HG03095 (cell line): ENCODE measurements around the gene PPP1R3F.
"Not testable (repeated sequence)": the region's sequence is repeated elsewhere in the genome, so short reads cannot be mapped to it uniquely, and the experiment has no call there.

Experiments
- ATAC-seq: cut with Tn5 transposase; IDR thresholded peaks from one replicate; pipeline ENCODE4 v1.9.1; 2021; ENCODE audit warnings: moderate library complexity; ENCODE audit not compliant: unreplicated experiment

Gene PPP1R3F

DNA sequence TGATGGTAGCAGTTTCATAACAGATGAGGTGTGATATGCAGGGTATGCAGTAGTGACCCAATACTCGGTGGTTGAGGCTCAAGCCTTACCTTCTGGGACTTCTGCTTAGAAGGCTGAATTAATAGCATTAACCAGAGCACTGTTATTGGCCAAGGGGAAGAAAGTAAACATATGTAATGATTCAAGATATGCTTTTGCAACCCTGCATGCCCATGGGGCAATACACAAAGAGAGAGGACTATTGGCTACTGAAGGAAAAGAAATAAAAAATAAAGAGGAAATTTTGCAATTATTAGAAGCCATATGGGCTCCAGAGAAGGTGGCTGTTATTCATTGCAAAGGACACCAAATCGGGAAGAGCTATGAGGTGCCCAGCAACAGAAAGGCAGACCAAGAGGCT lies 42.6 kb downstream of the PPP1R3F start:
- no peak for ATAC-seq

DNA sequence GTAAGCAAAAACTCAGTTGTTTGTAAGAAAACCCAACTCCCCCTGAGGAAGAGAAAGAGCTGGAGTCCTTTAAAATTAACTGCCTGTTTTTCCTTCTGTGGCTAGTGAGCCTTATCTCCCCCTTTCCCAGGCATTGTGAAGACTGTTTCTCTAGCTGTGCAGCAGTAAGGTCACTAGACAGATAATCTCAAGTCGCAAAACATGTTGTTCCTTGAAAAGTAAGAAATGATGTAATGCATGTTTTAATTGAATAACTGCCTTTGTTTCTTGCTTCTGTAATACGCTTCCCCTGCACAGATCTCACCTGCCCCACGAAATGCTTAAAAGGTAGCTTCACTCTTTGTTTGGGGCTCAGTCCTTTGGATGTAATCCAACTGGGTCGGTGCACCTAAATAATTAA lies 46.5 kb downstream of the PPP1R3F start:
- ATAC-seq, result no peak

DNA sequence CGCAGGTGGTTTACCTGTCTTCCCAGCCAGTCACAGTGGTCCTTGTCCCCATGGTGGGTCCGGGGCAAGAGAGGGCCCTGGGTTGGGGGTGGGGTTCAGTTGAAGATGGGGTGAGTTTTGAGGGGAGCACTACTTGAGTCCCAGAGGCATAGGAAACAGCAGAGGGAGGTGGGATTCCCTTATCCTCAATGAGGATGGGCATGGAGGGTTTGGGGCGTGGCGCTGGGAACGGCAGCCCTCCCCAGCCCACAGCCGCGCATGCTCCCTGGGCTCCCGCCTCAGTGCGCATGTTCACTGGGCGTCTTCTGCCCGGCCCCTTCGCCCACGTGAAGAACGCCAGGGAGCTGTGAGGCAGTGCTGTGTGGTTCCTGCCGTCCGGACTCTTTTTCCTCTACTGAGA lies 52.1 kb downstream of the PPP1R3F start, which contains the start of gene GAGE12J:
Gene GAGE12J, plus strand, starts transcription at position 301 of the 400 bp plus-strand sequence. CDS start 1,157 bp downstream, outside the sequence.
- ATAC-seq, result not testable (repeated sequence)

DNA sequence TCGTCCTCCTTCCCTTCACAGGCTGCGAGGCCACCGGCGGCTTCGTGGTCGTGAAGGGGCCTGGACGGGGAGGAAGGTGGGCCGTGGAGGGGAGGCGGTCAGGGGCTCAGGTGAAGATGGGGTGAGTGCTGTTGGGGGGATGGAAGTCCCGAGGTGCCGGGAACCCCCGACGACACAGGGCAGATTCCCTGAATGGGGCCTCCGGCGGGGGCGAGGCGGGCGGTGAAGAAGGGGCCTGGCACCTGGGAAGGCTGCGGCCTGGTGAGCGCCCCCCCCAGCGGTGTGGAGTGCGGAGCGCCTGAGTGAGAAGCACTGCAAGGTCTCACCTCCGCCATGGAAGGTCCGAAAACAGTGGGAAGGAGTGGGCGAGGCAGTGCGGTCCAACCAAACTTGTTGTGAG lies 52.7 kb downstream of the PPP1R3F start:
- not testable (repeated sequence) for ATAC-seq

DNA sequence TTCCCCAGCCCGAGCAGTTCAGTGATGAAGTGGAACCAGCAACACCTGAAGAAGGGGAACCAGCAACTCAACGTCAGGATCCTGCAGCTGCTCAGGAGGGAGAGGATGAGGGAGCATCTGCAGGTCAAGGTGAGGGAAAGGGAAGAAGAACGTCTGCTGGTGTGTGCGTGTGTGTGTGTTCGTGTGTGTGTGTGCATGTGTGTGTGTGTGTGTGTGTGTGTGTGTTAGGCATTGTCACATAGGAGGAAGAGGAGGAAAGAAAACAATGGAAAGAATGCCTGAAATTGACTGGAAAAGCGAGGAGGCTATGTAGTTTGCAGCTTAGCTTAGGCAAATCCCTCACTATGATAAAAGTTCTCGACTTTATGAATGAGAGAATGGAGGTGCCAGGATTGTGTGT lies 54.1 kb downstream of the PPP1R3F start:
- ATAC-seq, result not testable (repeated sequence)

DNA sequence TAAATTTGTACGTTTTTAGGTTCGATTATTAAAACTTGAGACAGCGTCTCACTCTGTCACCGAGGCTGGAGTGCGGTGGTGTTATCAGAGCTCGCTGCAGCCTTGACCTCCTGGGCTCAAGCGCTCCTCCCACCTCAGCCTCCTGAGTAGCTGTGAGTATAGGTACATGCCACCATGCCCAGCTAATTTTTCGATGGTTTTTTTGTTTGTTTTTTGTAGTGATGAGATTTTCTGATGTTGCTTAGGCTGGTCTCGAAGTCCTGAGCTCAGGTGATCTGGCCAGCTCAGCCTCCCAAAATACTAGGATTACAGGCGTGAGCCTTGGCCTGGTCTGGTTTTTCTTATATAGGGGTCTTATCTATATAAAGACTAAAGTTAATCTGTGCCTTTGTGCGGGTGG lies 60.8 kb downstream of the PPP1R3F start:
- ATAC-seq, result not testable (repeated sequence)

DNA sequence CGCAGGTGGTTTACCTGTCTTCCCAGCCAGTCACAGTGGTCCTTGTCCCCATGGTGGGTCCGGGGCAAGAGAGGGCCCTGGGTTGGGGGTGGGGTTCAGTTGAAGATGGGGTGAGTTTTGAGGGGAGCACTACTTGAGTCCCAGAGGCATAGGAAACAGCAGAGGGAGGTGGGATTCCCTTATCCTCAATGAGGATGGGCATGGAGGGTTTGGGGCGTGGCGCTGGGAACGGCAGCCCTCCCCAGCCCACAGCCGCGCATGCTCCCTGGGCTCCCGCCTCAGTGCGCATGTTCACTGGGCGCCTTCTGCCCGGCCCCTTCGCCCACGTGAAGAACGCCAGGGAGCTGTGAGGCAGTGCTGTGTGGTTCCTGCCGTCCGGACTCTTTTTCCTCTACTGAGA lies 61.7 kb downstream of the PPP1R3F start, which contains the start of gene GAGE13:
Gene GAGE13, plus strand, starts transcription at position 301 of the 400 bp plus-strand sequence. CDS start 1,156 bp downstream, outside the sequence.
- not testable (repeated sequence) for ATAC-seq

DNA sequence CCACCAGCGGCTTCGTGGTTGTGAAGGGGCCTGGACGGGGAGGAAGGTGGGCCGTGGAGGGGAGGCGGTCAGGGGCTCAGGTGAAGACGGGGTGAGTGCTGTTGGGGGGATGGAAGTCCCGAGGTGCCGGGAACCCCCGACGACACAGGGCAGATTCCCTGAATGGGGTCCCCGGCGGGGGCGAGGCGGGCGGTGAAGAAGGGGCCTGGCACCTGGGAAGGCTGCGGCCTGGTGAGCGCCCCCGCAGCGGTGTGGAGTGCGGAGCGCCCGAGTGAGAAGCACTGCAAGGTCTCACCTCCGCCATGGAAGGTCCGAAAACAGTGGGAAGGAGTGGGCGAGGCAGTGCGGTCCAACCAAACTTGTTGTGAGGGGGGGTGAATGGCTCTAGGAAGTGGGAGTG lies 62.2 kb downstream of the PPP1R3F start:
- not testable (repeated sequence) for ATAC-seq
